ENCODE measurements around the gene MLPH.

MLPH gene

DNA sequence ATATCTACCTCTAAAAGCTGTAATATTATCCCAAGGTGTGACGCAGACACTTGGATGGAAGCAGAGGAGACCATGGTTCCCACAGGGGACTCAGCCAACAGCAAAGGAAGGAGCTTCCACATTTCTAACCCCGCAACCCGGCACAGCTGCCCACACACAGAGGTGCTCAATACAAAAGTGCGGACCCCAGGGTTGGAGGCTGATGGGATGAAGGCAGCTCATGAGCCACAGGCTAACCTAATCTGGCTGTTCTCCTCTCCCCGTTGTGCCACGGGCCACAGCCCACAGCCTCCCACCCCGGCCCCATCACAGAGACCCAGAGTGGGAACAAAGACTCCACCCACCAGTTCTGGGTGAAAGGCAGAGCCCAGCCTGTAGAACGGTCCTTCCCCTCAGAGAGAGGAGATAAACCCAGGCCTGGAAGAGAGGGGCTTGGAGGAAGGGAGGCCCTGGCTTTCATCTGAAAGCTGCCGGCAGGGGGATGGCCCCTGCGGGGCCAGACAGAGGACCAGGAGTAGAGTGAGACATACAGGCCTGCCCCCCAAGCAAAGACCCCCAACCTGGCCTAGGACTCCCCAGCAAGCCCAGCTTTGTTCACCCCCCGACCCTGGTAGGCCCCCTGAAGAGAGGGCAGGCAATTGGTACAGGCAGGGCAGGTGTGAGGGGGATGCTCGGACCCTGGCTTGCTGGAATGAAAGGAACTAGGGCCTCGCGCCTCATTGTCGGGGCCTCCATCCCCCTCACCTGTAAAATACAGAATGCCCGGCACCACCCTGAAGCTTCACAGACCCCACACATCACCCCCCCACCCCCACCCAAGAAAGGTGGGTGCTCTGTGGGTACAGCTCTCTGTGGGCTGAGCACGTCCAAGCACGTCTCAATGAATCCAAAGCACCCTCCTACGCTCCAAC, 96.6 kb downstream of the MLPH start:
- no peak for DNase-seq (ENCODE audit: low read depth)
- TF ChIP-seq, protein P1, sequence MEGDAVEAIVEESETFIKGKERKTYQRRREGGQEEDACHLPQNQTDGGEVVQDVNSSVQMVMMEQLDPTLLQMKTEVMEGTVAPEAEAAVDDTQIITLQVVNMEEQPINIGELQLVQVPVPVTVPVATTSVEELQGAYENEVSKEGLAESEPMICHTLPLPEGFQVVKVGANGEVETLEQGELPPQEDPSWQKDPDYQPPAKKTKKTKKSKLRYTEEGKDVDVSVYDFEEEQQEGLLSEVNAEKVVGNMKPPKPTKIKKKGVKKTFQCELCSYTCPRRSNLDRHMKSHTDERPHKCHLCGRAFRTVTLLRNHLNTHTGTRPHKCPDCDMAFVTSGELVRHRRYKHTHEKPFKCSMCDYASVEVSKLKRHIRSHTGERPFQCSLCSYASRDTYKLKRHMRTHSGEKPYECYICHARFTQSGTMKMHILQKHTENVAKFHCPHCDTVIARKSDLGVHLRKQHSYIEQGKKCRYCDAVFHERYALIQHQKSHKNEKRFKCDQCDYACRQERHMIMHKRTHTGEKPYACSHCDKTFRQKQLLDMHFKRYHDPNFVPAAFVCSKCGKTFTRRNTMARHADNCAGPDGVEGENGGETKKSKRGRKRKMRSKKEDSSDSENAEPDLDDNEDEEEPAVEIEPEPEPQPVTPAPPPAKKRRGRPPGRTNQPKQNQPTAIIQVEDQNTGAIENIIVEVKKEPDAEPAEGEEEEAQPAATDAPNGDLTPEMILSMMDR (conservative IDR thresholded peaks at IDR 0.05; ENCODE audit: low read length), result no peak
- H3K4me3 ChIP-seq (ENCODE audit: low read length), result no peak overlapping the region

DNA sequence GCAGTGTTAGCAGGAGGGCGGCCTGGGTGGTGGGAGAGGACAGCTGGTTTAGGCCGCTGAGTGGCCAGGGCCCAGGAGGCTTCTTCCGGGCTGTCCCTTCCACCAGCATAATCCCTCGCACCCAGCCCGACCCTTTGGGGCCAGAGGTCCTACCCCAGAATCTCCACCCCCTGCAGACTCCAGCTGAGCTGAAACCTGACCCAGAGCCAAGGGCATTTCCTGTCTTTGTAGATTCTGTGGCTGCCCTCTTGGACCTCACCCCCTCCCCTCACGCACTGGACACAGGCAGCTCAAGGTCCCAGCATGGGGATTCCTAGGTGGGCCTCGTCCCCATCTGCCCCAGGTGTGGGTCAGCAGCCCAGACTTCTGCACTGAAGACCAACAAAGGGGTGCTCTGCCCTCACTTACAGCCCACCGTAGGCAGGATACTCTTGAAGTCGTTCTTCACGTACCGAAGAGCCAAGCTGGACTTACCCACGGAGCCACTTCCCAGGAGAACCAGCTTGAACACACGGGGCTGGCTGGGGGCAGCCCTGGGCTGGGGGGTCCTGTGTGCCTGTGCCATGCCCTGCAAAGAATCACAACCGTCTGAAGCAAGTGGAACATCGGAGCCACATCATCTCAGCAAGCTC, 98.7 kb downstream of the MLPH start:
- no peak for DNase-seq (ENCODE audit: low read depth)
- no peak overlapping the region for H3K4me3 ChIP-seq (ENCODE audit: low read length)
- TF ChIP-seq, protein P1 (conservative IDR thresholded peaks at IDR 0.05; ENCODE audit: low read length), result no peak

- TF ChIP-seq, protein P1 (conservative IDR thresholded peaks at IDR 0.05; ENCODE audit: low read length), result no peak
- no peak for DNase-seq (ENCODE audit: low read depth)
- H3K4me3 ChIP-seq (ENCODE audit: low read length), result no peak overlapping the region
Observed at GRCh38 chr2:237588044-237588696, 101.1 kb downstream of the MLPH start.

- H3K4me3 ChIP-seq (ENCODE audit: low read length), result no peak within 1 kb of the TSS
- TF ChIP-seq, protein P1 (conservative IDR thresholded peaks at IDR 0.05; ENCODE audit: low read length), result no peak
- DNase-seq (ENCODE audit: low read depth), result peak; percentile 31
Observed at GRCh38 chr2:237590272-237591140, 103.5 kb downstream of the MLPH start, which contains the start of gene RAB17. RAB17 (minus strand) TSS chr2:237590734; CDS start chr2:237586154, 4,580 bp downstream.

DNA sequence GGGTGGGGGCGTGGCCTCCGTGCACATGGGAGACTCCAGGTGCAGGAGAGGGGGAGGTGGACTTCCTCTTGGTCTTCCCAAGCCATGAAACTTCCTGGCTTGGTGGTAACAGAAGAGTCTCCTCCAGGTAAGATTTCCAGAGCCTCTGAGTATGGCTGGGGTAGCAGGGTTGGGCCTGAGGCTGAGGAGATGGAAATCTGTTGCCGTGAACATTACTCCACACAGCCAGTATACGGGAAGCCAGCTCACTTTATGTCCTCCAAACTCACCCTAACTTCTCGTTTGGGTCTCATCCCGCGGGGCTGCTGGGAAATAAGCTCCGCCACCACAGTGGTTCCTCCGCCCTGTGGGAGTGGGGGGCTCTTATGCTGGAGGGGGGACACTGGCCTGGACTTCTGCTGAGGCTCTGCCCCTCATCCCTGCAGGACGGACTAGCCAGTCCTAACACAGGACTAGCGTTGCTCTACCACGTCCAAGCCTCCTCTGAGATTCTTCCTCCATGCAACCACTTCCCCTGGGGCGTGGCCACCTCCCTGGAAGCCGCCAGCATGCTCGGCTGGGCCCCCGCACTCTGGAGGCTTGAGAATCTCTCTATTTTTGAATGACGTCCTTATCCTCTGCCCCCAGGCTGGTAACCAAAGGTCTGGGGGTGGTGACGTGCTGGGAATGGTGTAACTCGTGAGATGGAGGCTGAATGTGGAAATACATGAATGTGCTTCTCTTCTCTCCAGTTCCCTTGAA, 104.3 kb downstream of the MLPH start:
- no peak overlapping the region for H3K4me3 ChIP-seq (ENCODE audit: low read length)
- TF ChIP-seq, protein P1 (conservative IDR thresholded peaks at IDR 0.05; ENCODE audit: low read length), result no peak
- DNase-seq (ENCODE audit: low read depth), result no peak

DNA sequence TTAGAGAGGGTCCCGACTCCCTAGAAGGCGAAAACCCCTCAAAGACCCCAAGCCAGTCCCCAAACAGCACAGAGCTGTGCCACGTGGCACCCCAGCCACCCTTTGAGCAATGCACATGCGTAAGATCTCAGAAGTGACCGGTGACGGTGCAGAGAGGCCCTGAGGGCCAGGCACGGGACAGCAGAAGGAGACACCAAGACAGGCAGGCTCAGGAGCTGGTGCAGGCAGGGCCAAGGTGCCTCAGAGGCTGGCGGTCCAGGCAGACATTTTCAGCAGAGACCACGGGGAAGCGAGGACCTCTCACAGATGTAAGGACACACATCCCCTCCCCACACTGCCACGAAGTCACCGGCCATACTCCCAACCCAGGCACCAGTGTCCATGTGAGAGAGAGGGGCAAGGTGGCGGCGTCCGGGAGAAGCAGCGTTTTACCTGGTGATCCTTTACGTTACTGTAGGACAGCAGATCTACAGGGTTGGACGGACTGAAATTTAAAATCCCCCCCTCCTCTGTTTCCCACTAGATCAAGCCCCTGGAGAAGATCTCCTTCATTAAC, 105.5 kb downstream of the MLPH start:
- TF ChIP-seq, protein P1 (conservative IDR thresholded peaks at IDR 0.05; ENCODE audit: low read length), result no peak
- no peak overlapping the region for H3K4me3 ChIP-seq (ENCODE audit: low read length)
- no peak for DNase-seq (ENCODE audit: low read depth)
